ENCODE results near the gene PLPPR3. TPM values are rescaled to one million over a fixed set of nuclear protein-coding genes. Genes with fewer than 3 reads are reported as not detected.

The PLPPR3 gene
- total RNA-seq, 1 donor from 2014 or later = not detected

- Histone ChIP-seq H3K4me1 (no peaks in the 10 kb centered on the region), H3K4me3 (no peak overlapping the region), H3K36me3 (peaks cover 0 to 37% of the 10 kb centered on the region in 2 donors), H3K9me3 (no peaks in the 10 kb centered on the region), H3K27me3 (no peaks in the 10 kb centered on the region), H3K27ac (no peak overlapping the region)
- TF ChIP-seq POLR2A (IDR thresholded peaks at IDR 0.05) (no peak), POLR2AphosphoS5 (IDR thresholded peaks at IDR 0.05; ENCODE audit: insufficient read depth in 1 of 2, low read depth in 1 of 2) (no peak)
- TF ChIP-seq, protein P1, sequence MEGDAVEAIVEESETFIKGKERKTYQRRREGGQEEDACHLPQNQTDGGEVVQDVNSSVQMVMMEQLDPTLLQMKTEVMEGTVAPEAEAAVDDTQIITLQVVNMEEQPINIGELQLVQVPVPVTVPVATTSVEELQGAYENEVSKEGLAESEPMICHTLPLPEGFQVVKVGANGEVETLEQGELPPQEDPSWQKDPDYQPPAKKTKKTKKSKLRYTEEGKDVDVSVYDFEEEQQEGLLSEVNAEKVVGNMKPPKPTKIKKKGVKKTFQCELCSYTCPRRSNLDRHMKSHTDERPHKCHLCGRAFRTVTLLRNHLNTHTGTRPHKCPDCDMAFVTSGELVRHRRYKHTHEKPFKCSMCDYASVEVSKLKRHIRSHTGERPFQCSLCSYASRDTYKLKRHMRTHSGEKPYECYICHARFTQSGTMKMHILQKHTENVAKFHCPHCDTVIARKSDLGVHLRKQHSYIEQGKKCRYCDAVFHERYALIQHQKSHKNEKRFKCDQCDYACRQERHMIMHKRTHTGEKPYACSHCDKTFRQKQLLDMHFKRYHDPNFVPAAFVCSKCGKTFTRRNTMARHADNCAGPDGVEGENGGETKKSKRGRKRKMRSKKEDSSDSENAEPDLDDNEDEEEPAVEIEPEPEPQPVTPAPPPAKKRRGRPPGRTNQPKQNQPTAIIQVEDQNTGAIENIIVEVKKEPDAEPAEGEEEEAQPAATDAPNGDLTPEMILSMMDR (IDR thresholded peaks at IDR 0.05) = no peak
- no peak for DNase-seq (ENCODE audit: extremely low spot score in 2 of 2)
- intact Hi-C loops (cut with DNase I) = no loop called here
These were observed 8.3 kb downstream of the PLPPR3 start for GRCh38 chr19:813219-814151.

GRCh38 chr19:812747-813218 is 9.0 kb downstream of the PLPPR3 start:
- no peaks in the 10 kb centered on the region for H3K27me3 ChIP-seq
- H3K4me1 ChIP-seq = no peaks in the 10 kb centered on the region
- no peak for DNase-seq (ENCODE audit: extremely low spot score in 2 of 2)
- intact Hi-C loops (cut with DNase I) = no loop called here
- no peak for TF ChIP-seq POLR2A (IDR thresholded peaks at IDR 0.05)
- TF ChIP-seq POLR2AphosphoS5 (IDR thresholded peaks at IDR 0.05; ENCODE audit: insufficient read depth in 1 of 2, low read depth in 1 of 2) = no peak
- TF ChIP-seq, protein P1 (IDR thresholded peaks at IDR 0.05) = no peak
- no peaks in the 10 kb centered on the region for H3K9me3 ChIP-seq
- H3K27ac ChIP-seq = no peak overlapping the region
- no peak overlapping the region for H3K4me3 ChIP-seq
- H3K36me3 ChIP-seq = peaks cover 0 to 44% of the 10 kb centered on the region in 2 donors

DNA sequence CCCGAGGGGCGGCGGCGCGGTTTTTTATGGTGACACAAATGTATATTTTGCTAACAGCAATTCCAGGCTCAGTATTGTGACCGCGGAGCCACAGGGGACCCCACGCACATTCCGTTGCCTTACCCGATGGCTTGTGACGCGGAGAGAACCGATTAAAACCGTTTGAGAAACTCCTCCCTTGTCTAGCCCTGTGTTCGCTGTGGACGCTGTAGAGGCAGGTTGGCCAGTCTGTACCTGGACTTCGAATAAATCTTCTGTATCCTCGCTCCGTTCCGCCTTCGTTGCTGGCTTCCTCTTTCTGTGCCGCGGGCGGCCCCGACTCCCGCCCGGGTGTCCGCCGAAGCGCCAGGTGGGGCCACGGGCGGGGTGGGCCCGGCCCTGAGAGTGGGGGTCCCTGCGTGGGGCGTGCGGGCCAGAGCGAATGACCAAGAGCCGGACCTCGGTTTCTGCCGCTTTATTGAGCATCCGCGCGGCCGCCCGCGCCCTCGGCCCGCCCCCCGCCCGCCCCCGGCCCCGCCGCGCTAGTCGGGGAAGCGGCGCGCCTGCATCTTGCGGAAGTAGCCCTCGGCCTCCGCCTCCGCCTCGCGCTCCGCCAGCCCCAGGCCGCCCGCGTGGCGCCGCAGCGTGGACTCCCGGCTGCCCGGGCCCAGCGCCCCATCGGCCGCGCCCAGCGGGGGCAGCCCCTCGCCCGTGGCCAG is 9.6 kb downstream of the PLPPR3 start:
- intact Hi-C loops (cut with DNase I) = no loop called here
- TF ChIP-seq, protein P1 (IDR thresholded peaks at IDR 0.05) = no peak
- no peak for TF ChIP-seq POLR2A (IDR thresholded peaks at IDR 0.05)
- TF ChIP-seq POLR2AphosphoS5 (IDR thresholded peaks at IDR 0.05; ENCODE audit: insufficient read depth in 1 of 2, low read depth in 1 of 2) = no peak
- no peak overlapping the region for H3K27ac ChIP-seq
- no peaks in the 10 kb centered on the region for H3K4me1 ChIP-seq
- H3K27me3 ChIP-seq = no peaks in the 10 kb centered on the region
- DNase-seq (ENCODE audit: extremely low spot score in 2 of 2) = no peak
- H3K4me3 ChIP-seq = no peak overlapping the region
- H3K9me3 ChIP-seq = no peaks in the 10 kb centered on the region
- peaks cover 0 to 48% of the 10 kb centered on the region in 2 donors for H3K36me3 ChIP-seq

DNA sequence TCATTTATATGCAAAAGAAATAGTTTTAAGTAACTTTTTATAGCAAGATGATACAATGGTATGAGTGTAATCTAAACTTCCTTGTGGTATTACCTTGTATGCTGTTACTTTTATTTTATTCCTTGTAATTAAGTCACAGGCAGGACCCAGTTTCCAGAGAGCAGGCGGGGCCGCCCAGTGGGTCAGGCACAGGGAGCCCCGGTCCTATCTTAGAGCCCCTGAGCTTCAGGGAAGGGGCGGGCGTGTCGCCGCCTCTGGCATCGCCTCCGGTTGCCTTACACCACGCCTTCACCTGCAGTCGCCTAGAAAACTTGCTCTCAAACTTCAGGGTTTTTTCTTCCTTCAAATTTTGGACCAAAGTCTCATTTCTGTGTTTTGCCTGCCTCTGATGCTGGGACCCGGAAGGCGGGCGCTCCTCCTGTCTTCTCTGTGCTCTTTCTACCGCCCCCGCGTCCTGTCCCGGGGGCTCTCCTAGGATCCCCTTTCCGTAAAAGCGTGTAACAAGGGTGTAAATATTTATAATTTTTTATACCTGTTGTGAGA is 10.2 kb downstream of the PLPPR3 start:
- TF ChIP-seq, protein P1 (IDR thresholded peaks at IDR 0.05) = no peak
- no peak for TF ChIP-seq POLR2A (IDR thresholded peaks at IDR 0.05)
- no peak for TF ChIP-seq POLR2AphosphoS5 (IDR thresholded peaks at IDR 0.05; ENCODE audit: insufficient read depth in 1 of 2, low read depth in 1 of 2)
- intact Hi-C loops (cut with DNase I) = no loop called here
- H3K36me3 ChIP-seq = peaks cover 0 to 54% of the 10 kb centered on the region in 2 donors

More for the DNA sequence above, 10.2 kb downstream of the PLPPR3 start:
- Histone ChIP-seq H3K4me1 (no peaks in the 10 kb centered on the region), H3K4me3 (no peak overlapping the region), H3K9me3 (no peaks in the 10 kb centered on the region), H3K27ac (no peak overlapping the region), H3K27me3 (no peaks in the 10 kb centered on the region)
- no peak for DNase-seq (ENCODE audit: extremely low spot score in 2 of 2)

Data from vagina (tissue), 2 donors.